Retina (tissue), 1 donor: ENCODE data around the gene CAMTA1.
"Not testable (repeated sequence)": the region's sequence is repeated elsewhere in the genome, so short reads cannot be mapped to it uniquely, and the experiment has no call there.

Source experiments
- DNase-seq: peaks from one replicate; pipeline ENCODE4 v3.0.0-alpha.2; 2016

CAMTA1 gene

GRCh38 chr1:7366286-7366954 is 581.2 kb downstream of the CAMTA1 start:
- DNase-seq: no peak

- no peak for DNase-seq
Measured at GRCh38 chr1:7366955-7367665, 581.9 kb downstream of the CAMTA1 start.

GRCh38 chr1:7369866-7370265 is 584.6 kb downstream of the CAMTA1 start:
- no peak for DNase-seq

GRCh38 chr1:7371926-7372325 is 586.7 kb downstream of the CAMTA1 start:
- no peak for DNase-seq

- no peak for DNase-seq
Measured at GRCh38 chr1:7372477-7373120, 587.3 kb downstream of the CAMTA1 start.

GRCh38 chr1:7373251-7373650 is 588.0 kb downstream of the CAMTA1 start:
- no peak for DNase-seq

GRCh38 chr1:7373876-7374562 is 588.8 kb downstream of the CAMTA1 start:
- no peak for DNase-seq

GRCh38 chr1:7374563-7375160 is 589.4 kb downstream of the CAMTA1 start:
- no peak for DNase-seq

- no peak for DNase-seq
Measured at GRCh38 chr1:7375329-7375728, 590.1 kb downstream of the CAMTA1 start.

GRCh38 chr1:7375781-7376660 is 590.8 kb downstream of the CAMTA1 start:
- DNase-seq: no peak

- DNase-seq: no peak
Measured at GRCh38 chr1:7376676-7377075, 591.4 kb downstream of the CAMTA1 start.

GRCh38 chr1:7378346-7379130 is 593.3 kb downstream of the CAMTA1 start:
- DNase-seq: no peak

- peak; percentile 74 for DNase-seq
Measured at GRCh38 chr1:7379441-7379971, 594.3 kb downstream of the CAMTA1 start.

- DNase-seq: not testable (repeated sequence)
Measured at GRCh38 chr1:7380068-7380467, 594.8 kb downstream of the CAMTA1 start.

GRCh38 chr1:7380712-7381111 is 595.5 kb downstream of the CAMTA1 start:
- no peak for DNase-seq

GRCh38 chr1:7381729-7382128 is 596.5 kb downstream of the CAMTA1 start:
- DNase-seq: not testable (repeated sequence)

- DNase-seq: no peak
Measured at GRCh38 chr1:7382971-7383370, 597.7 kb downstream of the CAMTA1 start.

GRCh38 chr1:7383671-7384520 is 598.6 kb downstream of the CAMTA1 start:
- DNase-seq: no peak

GRCh38 chr1:7384679-7385078 is 599.4 kb downstream of the CAMTA1 start:
- DNase-seq: no peak
